Mesenchymal stem cell (in vitro differentiated cells and primary cell): Measurements from ENCODE around the gene TMEM178B.

ENCODE experiments used
- DNase-seq: peaks from one replicate; pipeline ENCODE4 v3.0.0-alpha.2; 2013
- H2AFZ ChIP-seq: one replicate; pipeline ENCODE4 v1.6.1; 2013; ENCODE audit warnings: low read depth, mild to moderate bottlenecking, control low read depth, inconsistent platforms, low read length, moderate library complexity
- H2AK5ac ChIP-seq: 2 replicates; pipeline ENCODE4 v1.6.1; 2013; ENCODE audit warnings: low read length, moderate library complexity, mild to moderate bottlenecking, inconsistent platforms; ENCODE audit not compliant: severe bottlenecking
- H2BK120ac ChIP-seq: one replicate; pipeline ENCODE4 v1.6.1; 2013; ENCODE audit warnings: low read depth, mild to moderate bottlenecking, inconsistent platforms, low read length, moderate library complexity
- H2BK12ac ChIP-seq, 2 experiments: one replicate each; pipeline ENCODE4 v1.6.1; 2013; ENCODE audit warnings: inconsistent platforms in 2 of 2, low read length in 2 of 2, mild to moderate bottlenecking in 2 of 2, moderate library complexity in 2 of 2, control low read depth in 1 of 2
- H2BK15ac ChIP-seq: one replicate; pipeline ENCODE4 v1.6.1; 2013; ENCODE audit warnings: mild to moderate bottlenecking, low read depth, inconsistent platforms; ENCODE audit not compliant: poor library complexity, severe bottlenecking
- H2BK5ac ChIP-seq: 2 replicates; pipeline ENCODE4 v1.6.1; 2013; ENCODE audit warnings: low read depth, mild to moderate bottlenecking, low read length, control low read depth, inconsistent platforms; ENCODE audit not compliant: poor library complexity, severe bottlenecking
- H3K14ac ChIP-seq, 2 experiments: one replicate each; pipeline ENCODE4 v1.6.1; 2013; ENCODE audit warnings: inconsistent platforms in 2 of 2, low read length in 2 of 2, control low read depth in 1 of 2, mild to moderate bottlenecking in 1 of 2, moderate library complexity in 1 of 2
- H3K18ac ChIP-seq, 2 experiments: one replicate each; pipeline ENCODE4 v1.6.1; 2013; ENCODE audit warnings: inconsistent platforms in 2 of 2, low read length in 2 of 2, control low read depth in 1 of 2, low read depth in 1 of 2, mild to moderate bottlenecking in 1 of 2
- H3K23ac ChIP-seq, 2 experiments: one replicate each; pipeline ENCODE4 v1.6.1; 2013; ENCODE audit warnings: inconsistent platforms in 2 of 2, low read length in 2 of 2, mild to moderate bottlenecking in 2 of 2, moderate library complexity in 2 of 2, control low read depth in 1 of 2
- H3K27ac ChIP-seq: 2 replicates; pipeline ENCODE4 v1.5.1; 2013; ENCODE audit warnings: mild to moderate bottlenecking, moderate library complexity, low read length, control low read depth, inconsistent platforms; ENCODE audit not compliant: poor library complexity, severe bottlenecking
- H3K27me3 ChIP-seq, 2 experiments: 2 replicates each; pipeline versions ENCODE4 v1.6.1 to v1.7.0; 2013; ENCODE audit warnings: low read length in 2 of 2, mild to moderate bottlenecking in 2 of 2, moderate library complexity in 2 of 2, control low read depth in 1 of 2, inconsistent platforms in 1 of 2; ENCODE audit not compliant: control insufficient read depth in 1 of 2, insufficient read depth in 1 of 2
- H3K36me3 ChIP-seq, 2 experiments: 2 replicates each; pipeline versions ENCODE4 v1.6.1 to v1.7.0; 2013; ENCODE audit warnings: low read length in 2 of 2, control low read depth in 1 of 2, inconsistent platforms in 1 of 2, low read depth in 1 of 2, mild to moderate bottlenecking in 1 of 2; ENCODE audit not compliant: insufficient read depth in 2 of 2, control insufficient read depth in 1 of 2
- H3K4ac ChIP-seq, 2 experiments: one replicate each; pipeline ENCODE4 v1.6.1; 2013; ENCODE audit warnings: inconsistent platforms in 2 of 2, low read length in 2 of 2, mild to moderate bottlenecking in 2 of 2, moderate library complexity in 2 of 2, control low read depth in 1 of 2, low read depth in 1 of 2
- H3K4me1 ChIP-seq: 2 replicates; pipeline ENCODE4 v1.6.1; 2013; ENCODE audit warnings: low read depth, low read length, control low read depth; ENCODE audit not compliant: control insufficient read depth, insufficient read depth
- H3K4me2 ChIP-seq: 2 replicates; pipeline ENCODE4 v1.6.1; 2013; ENCODE audit warnings: low read length, mild to moderate bottlenecking, inconsistent platforms; ENCODE audit not compliant: poor library complexity, severe bottlenecking
- H3K4me3 ChIP-seq, 2 experiments: 2 replicates each; pipeline versions ENCODE4 v1.5.1 to v1.7.0; 2013; ENCODE audit warnings: low read length in 2 of 2, mild to moderate bottlenecking in 2 of 2, control low read depth in 1 of 2, low read depth in 1 of 2; ENCODE audit not compliant: insufficient read depth in 1 of 2
- H3K79me1 ChIP-seq: replicated peaks from 2 replicates; pipeline ENCODE4 v1.6.1; 2013; ENCODE audit warnings: mild to moderate bottlenecking, control low read depth, low read length, inconsistent platforms; ENCODE audit not compliant: poor library complexity, severe bottlenecking
- H3K9ac ChIP-seq: 2 replicates; pipeline ENCODE4 v1.7.0; 2013; ENCODE audit warnings: mild to moderate bottlenecking, low read length, moderate library complexity
- H3K9me3 ChIP-seq: 2 replicates; pipeline ENCODE4 v1.7.0; 2013; ENCODE audit warnings: mild to moderate bottlenecking, low read length; ENCODE audit not compliant: control insufficient read depth
- H4K8ac ChIP-seq: one replicate; pipeline ENCODE4 v1.6.1; 2013; ENCODE audit warnings: inconsistent platforms, mild to moderate bottlenecking, low read length, moderate library complexity
- H4K91ac ChIP-seq: one replicate; pipeline ENCODE4 v1.6.1; 2013; ENCODE audit warnings: mild to moderate bottlenecking, low read length, inconsistent platforms
- WGBS: methylation state at CpG from one replicate; pipeline ENCODE4 v1.1.7; 2013; ENCODE audit warnings: mixed read lengths; 5-methylcytosine and 5-hydroxymethylcytosine counted together

The TMEM178B gene

GRCh38 chr7:141189231-141189630 is 115.4 kb downstream of the TMEM178B start:
- H3K27ac ChIP-seq = no peak overlapping the region
- no peak overlapping the region for H2BK120ac ChIP-seq
- H3K4me3 ChIP-seq = no peak overlapping the region
- no peak overlapping the region for H2AFZ ChIP-seq
- no peak overlapping the region for H3K23ac ChIP-seq
- no peak overlapping the region for H2BK15ac ChIP-seq
- no peak overlapping the region for H4K91ac ChIP-seq
- peaks cover 0 to 3% of the 10 kb centered on the region in 2 experiments for H3K36me3 ChIP-seq
- no peak overlapping the region for H2BK5ac ChIP-seq
- H3K27me3 ChIP-seq = no peaks in the 10 kb centered on the region
- peaks cover 8% of the 10 kb centered on the region for H3K79me1 ChIP-seq
- H3K4me2 ChIP-seq = no peak overlapping the region
- no peak overlapping the region for H3K14ac ChIP-seq
- H2AK5ac ChIP-seq = no peak overlapping the region
- no peak overlapping the region for H3K4ac ChIP-seq
- 73% methylated on average over 4 of the region's 4 CpGs for WGBS
- no peak overlapping the region for H4K8ac ChIP-seq
- peaks cover 2% of the 10 kb centered on the region for H3K4me1 ChIP-seq
- H3K9me3 ChIP-seq = no peaks in the 10 kb centered on the region
- H2BK12ac ChIP-seq = no peak overlapping the region
- H3K9ac ChIP-seq = no peak overlapping the region
- DNase-seq = no peak
- no peak overlapping the region for H3K18ac ChIP-seq

GRCh38 chr7:141190495-141190894 is 116.6 kb downstream of the TMEM178B start:
- Histone ChIP-seq H3K9me3 (no peaks in the 10 kb centered on the region), H2BK15ac (no peak overlapping the region), H3K18ac (no peak overlapping the region), H3K9ac (no peak overlapping the region), H2AFZ (no peak overlapping the region), H2AK5ac (no peak overlapping the region), H3K27me3 (no peaks in the 10 kb centered on the region), H3K4me3 (no peak overlapping the region), H3K23ac (no peak overlapping the region), H3K4me2 (no peak overlapping the region), H3K4ac (no peak overlapping the region), H3K36me3 (peaks cover 0 to 3% of the 10 kb centered on the region in 2 experiments), H2BK12ac (no peak overlapping the region), H4K8ac (no peak overlapping the region), H3K14ac (no peak overlapping the region), H3K4me1 (peaks cover 2% of the 10 kb centered on the region), H3K27ac (no peak overlapping the region), H3K79me1 (peaks cover 8% of the 10 kb centered on the region), H2BK120ac (no peak overlapping the region), H4K91ac (no peak overlapping the region), H2BK5ac (no peak overlapping the region)
- whole genome bisulfite sequencing = 67% methylated on average over 3 of the region's 5 CpGs
- DNase-seq = no peak

- Histone ChIP-seq H2BK5ac (no peak overlapping the region), H3K18ac (no peak overlapping the region)
These were observed 117.4 kb downstream of the TMEM178B start for GRCh38 chr7:141191277-141191676.

GRCh38 chr7:141193066-141193465 is 119.2 kb downstream of the TMEM178B start:
- WGBS = 57% methylated on average over 4 of the region's 4 CpGs
- Histone ChIP-seq H2AFZ (no peak overlapping the region), H3K18ac (no peak overlapping the region), H2BK15ac (no peak overlapping the region), H3K23ac (no peak overlapping the region), H2BK5ac (no peak overlapping the region), H3K27me3 (no peaks in the 10 kb centered on the region), H3K79me1 (peaks cover 8% of the 10 kb centered on the region), H3K4ac (no peak overlapping the region), H3K36me3 (peaks cover 0 to 3% of the 10 kb centered on the region in 2 experiments), H3K27ac (no peak overlapping the region), H2BK120ac (no peak overlapping the region), H2AK5ac (no peak overlapping the region), H3K9ac (no peak overlapping the region), H2BK12ac (no peak overlapping the region), H4K91ac (no peak overlapping the region), H4K8ac (no peak overlapping the region), H3K9me3 (no peaks in the 10 kb centered on the region), H3K4me1 (peaks cover 2% of the 10 kb centered on the region), H3K14ac (no peak overlapping the region), H3K4me3 (no peak overlapping the region), H3K4me2 (no peak overlapping the region)
- no peak for DNase-seq

More at GRCh38 chr7:141191277-141191676, 117.4 kb downstream of the TMEM178B start:
- H3K36me3 ChIP-seq = peaks cover 0 to 3% of the 10 kb centered on the region in 2 experiments
- H3K27me3 ChIP-seq = no peaks in the 10 kb centered on the region
- H3K9me3 ChIP-seq = no peaks in the 10 kb centered on the region
- no peak overlapping the region for H3K27ac ChIP-seq
- no peak overlapping the region for H2BK12ac ChIP-seq
- no peak overlapping the region for H3K4ac ChIP-seq
- DNase-seq = no peak
- no peak overlapping the region for H2AK5ac ChIP-seq
- H3K23ac ChIP-seq = no peak overlapping the region
- no peak overlapping the region for H4K91ac ChIP-seq
- no peak overlapping the region for H2BK120ac ChIP-seq
- WGBS = no CpG with 5 or more reads among the region's 3 CpGs
- H2AFZ ChIP-seq = no peak overlapping the region
- no peak overlapping the region for H3K4me2 ChIP-seq
- H3K4me1 ChIP-seq = peaks cover 2% of the 10 kb centered on the region
- no peak overlapping the region for H3K4me3 ChIP-seq
- no peak overlapping the region for H4K8ac ChIP-seq
- no peak overlapping the region for H3K14ac ChIP-seq
- H2BK15ac ChIP-seq = no peak overlapping the region
- peaks cover 8% of the 10 kb centered on the region for H3K79me1 ChIP-seq
- H3K9ac ChIP-seq = no peak overlapping the region
